GM18951 (cell line): Measurements from ENCODE around the gene SLC25A25.

Experiments used
- POLR2A ChIP-seq: IDR thresholded peaks from 4 replicates; pipeline ENCODE4 v1.6.1; 2011; ENCODE audit warnings: mild to moderate bottlenecking; ENCODE audit not compliant: insufficient read length, insufficient read depth; ENCODE audit errors: extremely low read depth
- in situ Hi-C: fragments of 300-500 bp; cut with MboI; formaldehyde crosslinking; loops from one replicate; pipeline ENCODE4 v1.12.0; 2022; ENCODE audit warnings: low sequenced_read_pairs, mixed read lengths, inconsistent platforms; ENCODE audit not compliant: unreplicated experiment

The SLC25A25 gene

DNA sequence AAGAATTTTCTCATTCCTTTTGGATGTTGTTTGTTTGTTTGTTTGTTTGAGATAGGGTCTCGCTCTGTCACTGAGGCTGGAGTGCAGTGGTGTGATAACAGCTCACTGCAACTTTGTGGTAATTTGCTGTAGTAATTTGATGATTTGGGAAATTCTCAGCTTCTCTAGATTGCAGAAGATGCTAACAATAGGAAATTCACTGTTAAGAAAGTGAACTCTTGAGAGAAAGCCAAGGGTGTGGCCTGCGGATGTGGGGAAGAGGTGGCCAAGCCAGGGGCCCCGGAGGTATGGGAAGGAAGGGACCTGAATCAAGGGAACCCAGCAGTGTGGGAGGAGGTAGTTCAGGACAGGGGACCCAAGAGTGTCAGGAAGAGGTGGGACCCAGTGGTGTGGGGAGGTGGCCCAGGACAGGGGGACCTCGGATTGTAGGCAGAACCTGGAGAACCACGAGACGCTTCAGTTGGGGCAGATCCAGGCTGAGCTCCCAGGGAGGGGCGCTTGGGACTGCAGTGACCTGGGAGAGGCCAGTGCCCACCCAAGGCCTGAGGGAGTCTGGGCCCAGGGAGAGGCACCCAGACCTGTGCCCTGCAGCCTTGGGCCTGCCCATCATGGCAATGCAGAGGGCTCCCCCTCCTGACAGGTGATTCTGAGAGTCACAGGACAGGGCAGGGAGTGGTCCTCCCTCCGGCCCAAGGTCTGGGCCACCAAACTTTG lies 75.7 kb downstream of the SLC25A25 start:
- in situ Hi-C loops, result no loop called here
- no peak for TF ChIP-seq POLR2A

DNA sequence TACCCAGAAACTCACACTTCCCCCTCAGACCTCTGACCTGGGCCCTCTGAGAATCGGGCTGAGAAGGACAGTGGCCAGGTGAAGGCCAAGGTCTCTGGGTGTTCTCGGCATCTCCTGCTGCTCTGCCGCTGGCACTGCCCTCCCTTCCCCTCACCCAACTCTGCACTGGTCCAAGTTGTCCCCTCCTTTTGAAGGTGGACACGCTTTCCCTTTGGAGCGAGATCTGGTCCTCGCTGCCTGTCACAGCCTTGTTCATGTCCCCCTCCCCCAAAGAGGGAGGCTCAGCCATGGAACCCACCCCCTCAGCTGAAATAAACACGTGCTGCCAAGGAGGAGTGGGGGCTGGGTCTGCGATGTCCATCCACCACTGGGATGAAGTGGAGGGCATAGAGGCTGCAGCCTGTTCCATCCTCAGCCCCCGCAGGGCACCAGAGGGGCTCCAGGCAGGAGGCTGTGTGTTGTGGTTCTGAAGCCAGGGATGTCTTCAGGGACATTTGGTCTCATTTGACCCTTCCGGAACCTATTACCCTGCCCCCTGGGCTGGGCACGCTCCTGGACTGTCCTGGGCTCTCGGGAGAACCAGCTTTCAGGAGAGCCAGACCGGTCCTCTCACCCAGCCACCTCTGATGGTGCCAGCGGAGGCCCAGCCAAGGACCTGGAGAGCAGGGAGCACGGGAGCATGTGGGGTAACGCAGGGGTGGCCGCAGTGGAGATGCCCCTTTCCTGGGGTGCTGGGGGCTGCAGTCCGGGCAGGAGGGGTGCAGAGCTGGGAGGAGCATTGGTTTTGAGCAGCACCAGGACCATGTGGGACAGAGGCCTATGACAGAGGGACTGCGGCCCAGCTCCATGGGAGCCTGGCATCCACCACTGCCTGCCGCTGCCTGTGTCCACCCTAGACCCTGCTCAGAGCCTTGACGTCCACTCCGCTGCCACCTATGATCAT lies 76.5 kb downstream of the SLC25A25 start:
- in situ Hi-C loops, result no loop called here
- TF ChIP-seq POLR2A, result no peak

DNA sequence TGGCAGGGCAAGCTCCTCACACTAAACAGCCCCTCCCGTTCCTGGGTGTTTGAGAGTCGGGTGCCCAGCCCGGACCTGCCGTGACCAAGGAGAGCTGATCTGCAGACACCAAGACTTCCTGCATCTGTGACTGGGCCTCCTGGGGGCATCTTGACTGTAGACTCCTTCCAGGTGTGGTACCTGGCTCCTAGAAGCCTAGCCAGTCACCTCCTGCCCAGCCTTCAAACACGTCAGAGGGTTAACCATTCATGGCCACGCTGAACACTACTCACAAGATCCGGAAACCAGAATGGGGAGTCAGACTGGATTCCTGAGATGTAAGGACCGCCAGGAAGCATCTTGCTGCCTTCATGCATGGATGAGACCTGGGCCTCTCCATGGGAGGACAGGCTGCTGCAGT lies 77.5 kb downstream of the SLC25A25 start:
- no peak for TF ChIP-seq POLR2A
- in situ Hi-C loops, result no loop called here

DNA sequence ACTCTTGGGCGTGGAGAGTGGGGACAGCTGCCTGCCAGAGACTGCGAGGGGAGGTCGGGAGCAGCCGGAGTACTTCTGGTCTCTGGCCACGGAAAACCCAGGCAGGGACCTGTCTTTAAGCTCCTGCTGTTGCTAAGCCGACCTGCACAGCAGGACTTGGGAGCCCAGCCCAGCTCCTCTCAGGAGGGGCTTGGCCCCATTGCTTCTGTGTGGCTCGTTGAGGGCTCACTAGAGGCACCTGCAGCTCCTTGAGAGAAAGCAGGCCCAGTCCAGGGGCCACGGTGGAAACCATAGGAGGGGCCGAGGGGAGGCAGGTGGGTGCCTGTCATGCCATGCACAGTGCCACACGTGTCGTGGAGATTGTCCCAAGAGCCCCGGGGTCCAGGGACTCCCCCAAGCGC lies 77.9 kb downstream of the SLC25A25 start:
- no peak for TF ChIP-seq POLR2A
- in situ Hi-C loops, result no loop called here

DNA sequence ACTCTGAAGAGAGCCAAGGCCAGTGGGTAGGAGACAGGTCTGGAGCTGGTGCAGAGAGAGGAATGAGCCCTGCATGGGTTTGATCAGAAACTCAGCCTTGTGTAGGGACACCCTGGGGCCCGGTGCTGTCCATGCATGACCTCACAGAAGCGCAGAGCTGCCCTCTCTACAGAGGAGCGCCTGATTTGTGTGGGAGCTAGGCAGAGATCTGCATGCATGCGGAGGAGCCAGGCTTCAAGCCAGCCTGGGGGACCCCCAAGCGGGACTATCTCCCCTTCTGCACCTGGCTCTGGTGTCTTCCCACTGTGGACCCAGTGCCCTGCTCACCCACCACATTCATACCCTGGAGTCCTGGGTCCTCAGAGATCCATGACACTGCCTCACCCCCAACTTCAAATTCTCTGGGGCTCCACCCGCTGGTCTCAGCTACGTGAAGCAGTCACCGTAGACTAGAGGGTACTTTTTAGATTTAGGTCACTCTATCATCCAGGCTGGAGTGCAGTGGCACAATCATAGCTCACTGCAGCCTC lies 78.6 kb downstream of the SLC25A25 start:
- no peak for TF ChIP-seq POLR2A
- in situ Hi-C loops, result no loop called here

DNA sequence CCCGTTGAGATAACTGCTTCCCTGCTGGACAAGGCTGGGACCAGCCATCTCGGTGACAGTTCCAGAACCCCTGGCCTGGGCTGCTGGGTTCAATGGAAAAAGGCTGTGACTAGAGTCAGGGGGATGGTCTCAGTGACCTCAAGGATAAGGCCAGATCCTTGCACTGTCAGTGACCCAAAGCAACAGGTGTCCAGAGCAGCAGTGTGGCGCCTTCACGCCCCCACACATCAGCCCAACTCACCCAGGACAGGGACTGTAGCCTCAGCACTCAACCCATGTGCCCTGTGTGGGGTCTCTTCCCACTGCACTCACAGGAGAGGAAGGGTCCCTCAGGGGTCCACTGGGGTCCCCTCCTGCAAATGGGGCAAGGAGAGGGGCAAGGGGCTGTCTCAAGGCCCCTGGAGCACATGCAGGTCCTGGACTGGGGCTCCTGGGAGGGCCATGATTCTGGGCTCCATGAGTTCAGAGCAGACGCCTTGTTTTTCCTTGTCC lies 80.5 kb downstream of the SLC25A25 start:
- in situ Hi-C loops, result no loop called here
- TF ChIP-seq POLR2A, result no peak

DNA sequence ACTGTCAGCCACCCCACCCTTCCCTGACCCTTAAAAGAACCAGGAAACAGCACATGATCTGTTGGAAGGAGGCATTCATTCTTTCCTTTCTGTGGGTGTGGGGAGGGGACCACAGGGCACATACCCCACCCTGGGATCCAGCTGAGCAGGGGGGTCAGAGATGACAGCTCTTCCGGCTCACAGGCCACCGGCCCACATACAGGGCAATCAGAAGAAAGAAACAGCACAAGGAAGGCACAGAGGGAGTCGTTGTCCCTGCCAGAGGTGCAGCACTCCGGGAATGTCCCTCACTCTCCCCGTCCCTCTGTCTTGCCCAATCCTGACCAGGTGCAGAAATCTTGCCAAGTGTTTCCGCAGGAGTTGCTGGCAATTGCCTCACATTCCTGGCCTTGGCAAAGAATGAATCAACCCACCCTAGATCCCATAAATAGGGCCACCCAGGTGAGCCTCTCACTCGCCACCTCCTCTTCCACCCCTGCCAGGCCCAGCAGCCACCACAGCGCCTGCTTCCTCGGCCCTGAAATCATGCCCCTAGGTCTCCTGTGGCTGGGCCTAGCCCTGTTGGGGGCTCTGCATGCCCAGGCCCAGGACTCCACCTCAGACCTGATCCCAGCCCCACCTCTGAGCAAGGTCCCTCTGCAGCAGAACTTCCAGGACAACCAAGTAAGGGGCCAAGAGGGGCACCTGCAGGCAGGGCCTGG lies 81.1 kb downstream of the SLC25A25 start, which contains the start of gene LCN2:
Gene LCN2 (plus strand): TSS at position 453 of the 701 bp plus-strand sequence. CDS start 73 bp downstream, at position 526.
- TF ChIP-seq POLR2A, result no peak
- in situ Hi-C loops, result no loop called here

DNA sequence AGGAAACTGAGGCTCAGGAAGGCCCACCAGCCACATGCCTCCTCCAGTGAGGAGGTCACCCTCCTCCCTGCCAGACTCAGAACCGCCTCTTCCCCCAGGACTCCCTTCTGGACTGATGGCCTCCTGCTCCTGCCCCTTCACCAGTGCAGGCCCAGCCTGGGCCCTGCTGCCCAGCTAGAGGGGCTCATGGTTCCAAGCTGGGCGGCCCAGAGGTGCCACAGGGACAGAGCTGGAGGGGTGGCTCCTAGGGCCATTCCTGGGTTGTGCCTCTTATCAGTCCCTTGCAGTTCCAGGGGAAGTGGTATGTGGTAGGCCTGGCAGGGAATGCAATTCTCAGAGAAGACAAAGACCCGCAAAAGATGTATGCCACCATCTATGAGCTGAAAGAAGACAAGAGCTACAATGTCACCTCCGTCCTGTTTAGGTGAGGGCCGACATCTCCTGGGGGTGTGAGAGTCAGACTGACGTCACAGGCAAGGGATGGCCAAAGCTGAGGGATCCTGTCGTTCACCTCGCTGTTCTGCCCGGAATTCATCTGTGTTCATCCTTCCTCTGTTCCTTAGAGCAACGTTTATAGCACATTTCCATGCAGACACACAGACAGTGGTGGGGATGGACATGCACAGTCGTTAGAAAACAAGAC lies 82.0 kb downstream of the SLC25A25 start:
- in situ Hi-C loops, result no loop called here
- no peak for TF ChIP-seq POLR2A

DNA sequence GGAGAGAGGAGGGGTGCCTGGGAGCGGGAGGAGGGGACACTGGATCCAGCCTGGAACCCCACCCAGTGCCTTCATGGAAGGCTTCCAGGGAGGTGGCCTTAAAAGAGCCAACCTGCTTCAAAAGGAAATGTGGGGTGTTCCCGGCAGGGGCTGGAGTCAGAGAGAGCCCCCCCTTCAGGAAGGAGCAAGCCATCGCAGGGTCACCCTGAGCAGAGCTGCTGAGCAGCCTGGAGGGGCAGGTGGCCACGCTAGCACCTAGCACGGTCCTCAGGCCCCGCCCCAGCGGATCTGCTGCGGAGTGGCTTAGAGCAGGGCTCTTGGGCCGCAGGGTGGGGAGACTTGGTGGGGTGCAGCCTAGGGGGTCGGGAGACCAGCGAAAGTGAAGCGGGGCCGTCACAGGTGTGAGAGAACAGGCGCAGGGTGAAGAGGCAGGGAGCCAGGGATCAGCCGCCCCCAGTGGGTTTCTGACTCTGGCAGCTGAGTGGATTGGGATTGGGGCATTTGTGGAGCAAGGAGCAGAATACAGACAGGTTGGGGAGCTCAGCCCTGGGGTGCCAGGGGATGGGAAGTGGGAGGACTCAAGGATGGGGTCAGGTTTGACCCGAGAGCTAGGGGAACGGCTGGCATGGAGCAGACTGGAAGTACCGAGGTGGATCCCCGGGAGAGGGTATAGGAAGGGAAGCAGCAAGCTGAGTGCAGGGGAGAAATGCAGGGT lies 82.7 kb downstream of the SLC25A25 start:
- in situ Hi-C loops, result no loop called here
- TF ChIP-seq POLR2A, result no peak

DNA sequence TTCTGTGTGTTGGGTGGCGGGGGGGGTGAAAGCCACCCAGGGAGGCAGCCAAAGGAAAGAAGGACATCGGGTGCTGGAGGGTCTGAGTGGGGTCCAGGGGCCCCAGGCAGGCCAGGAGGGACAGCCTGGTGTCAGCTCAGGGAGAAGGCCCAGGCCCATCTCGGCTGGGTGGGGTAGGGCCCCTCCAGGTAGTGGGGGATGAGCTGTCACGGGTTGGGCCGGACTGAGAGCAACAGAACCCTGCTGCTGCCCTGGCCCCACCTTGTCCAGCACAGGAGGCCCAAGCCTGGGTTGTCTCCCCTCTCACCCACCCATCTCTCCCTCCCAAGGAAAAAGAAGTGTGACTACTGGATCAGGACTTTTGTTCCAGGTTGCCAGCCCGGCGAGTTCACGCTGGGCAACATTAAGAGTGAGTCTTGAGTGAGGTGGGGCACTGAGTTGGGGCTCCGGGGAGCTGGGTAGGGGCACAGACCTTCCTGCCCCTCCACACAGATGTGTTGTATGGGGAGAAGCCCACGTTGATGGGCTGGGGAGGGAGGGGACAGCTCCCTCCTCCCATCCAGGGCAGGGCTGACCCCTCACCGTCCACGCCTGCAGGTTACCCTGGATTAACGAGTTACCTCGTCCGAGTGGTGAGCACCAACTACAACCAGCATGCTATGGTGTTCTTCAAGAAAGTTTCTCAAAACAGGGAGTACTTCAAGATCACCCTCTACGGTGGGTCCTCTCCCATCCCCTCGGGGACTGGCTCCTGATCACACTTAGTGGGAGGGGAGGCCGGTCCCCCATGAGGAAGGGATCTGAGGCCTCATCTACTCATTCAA lies 83.5 kb downstream of the SLC25A25 start:
- no peak for TF ChIP-seq POLR2A
- in situ Hi-C loops, result no loop called here
